ENCODE measurements around the gene SOX5. TPM values are rescaled to one million over a fixed set of nuclear protein-coding genes. Genes with fewer than 3 reads are reported as not detected.

The SOX5 gene
- total RNA-seq, 1 donor from 2014 or later, result 11.1 TPM

- DNase-seq (ENCODE audit: low spot score), result no peak
- Mint-ChIP-seq H3K9me3 (ENCODE audit: low read depth) (peaks cover 9% of the 10 kb centered on the region), H3K4me3 (ENCODE audit: unreplicated experiment) (no peak overlapping the region), H3K36me3 (ENCODE audit: low read depth) (peaks cover 6% of the 10 kb centered on the region), H3K27ac (ENCODE audit: unreplicated experiment) (no peak overlapping the region), H3K4me1 (ENCODE audit: low read depth) (peaks cover 4% of the 10 kb centered on the region), H3K27me3 (ENCODE audit: low read depth) (no peaks in the 10 kb centered on the region)
- TF ChIP-seq CTCF (IDR thresholded peaks at IDR 0.05), result no peak
Observed at GRCh38 chr12:23898121-23898520, 51.3 kb downstream of the SOX5 start.

- Mint-ChIP-seq H3K36me3 (ENCODE audit: low read depth) (peaks cover 4% of the 10 kb centered on the region), H3K27me3 (ENCODE audit: low read depth) (no peaks in the 10 kb centered on the region), H3K4me3 (ENCODE audit: unreplicated experiment) (no peak overlapping the region), H3K27ac (ENCODE audit: unreplicated experiment) (no peak overlapping the region), H3K4me1 (ENCODE audit: low read depth) (peaks cover 4% of the 10 kb centered on the region), H3K9me3 (ENCODE audit: low read depth) (peaks cover 3% of the 10 kb centered on the region)
- no peak for TF ChIP-seq CTCF (IDR thresholded peaks at IDR 0.05)
- DNase-seq (ENCODE audit: low spot score), result no peak
Observed at GRCh38 chr12:23895792-23896218, 53.7 kb downstream of the SOX5 start.

GRCh38 chr12:23893611-23894010 is 55.9 kb downstream of the SOX5 start:
- H3K4me1 Mint-ChIP-seq (ENCODE audit: low read depth), result peaks cover 4% of the 10 kb centered on the region
- no peak for TF ChIP-seq CTCF (IDR thresholded peaks at IDR 0.05)
- peaks cover 2% of the 10 kb centered on the region for H3K9me3 Mint-ChIP-seq (ENCODE audit: low read depth)
- H3K27me3 Mint-ChIP-seq (ENCODE audit: low read depth), result no peaks in the 10 kb centered on the region
- peaks cover 4% of the 10 kb centered on the region for H3K36me3 Mint-ChIP-seq (ENCODE audit: low read depth)
- no peak overlapping the region for H3K4me3 Mint-ChIP-seq (ENCODE audit: unreplicated experiment)
- H3K27ac Mint-ChIP-seq (ENCODE audit: unreplicated experiment), result no peak overlapping the region
- no peak for DNase-seq (ENCODE audit: low spot score)

DNA sequence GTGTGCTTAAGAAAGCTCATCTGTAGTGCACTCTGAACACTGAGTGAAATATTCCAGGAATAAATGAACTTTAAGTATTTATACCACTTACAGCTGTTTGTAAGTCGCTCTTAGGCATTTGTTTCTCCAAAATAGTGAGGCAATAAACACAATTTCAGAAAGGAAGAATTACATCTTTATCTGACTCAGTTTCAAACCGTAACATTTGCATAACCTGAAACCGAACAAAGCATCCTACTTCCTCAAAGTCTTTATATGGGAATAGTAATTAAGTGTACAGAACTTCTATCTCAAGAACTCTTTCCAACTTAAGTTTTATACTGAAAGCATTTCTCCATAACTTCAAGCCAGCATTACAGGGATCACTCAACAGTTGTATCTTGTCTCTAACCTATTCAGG is 58.4 kb downstream of the SOX5 start:
- Mint-ChIP-seq H3K4me3 (ENCODE audit: unreplicated experiment) (no peak overlapping the region), H3K36me3 (ENCODE audit: low read depth) (peaks cover 4% of the 10 kb centered on the region), H3K4me1 (ENCODE audit: low read depth) (peaks cover 19% of the 10 kb centered on the region), H3K9me3 (ENCODE audit: low read depth) (peaks cover 2% of the 10 kb centered on the region), H3K27ac (ENCODE audit: unreplicated experiment) (no peak overlapping the region), H3K27me3 (ENCODE audit: low read depth) (no peaks in the 10 kb centered on the region)
- TF ChIP-seq CTCF (IDR thresholded peaks at IDR 0.05), result no peak
- no peak for DNase-seq (ENCODE audit: low spot score)

- Mint-ChIP-seq H3K4me3 (ENCODE audit: unreplicated experiment) (no peak overlapping the region), H3K27me3 (ENCODE audit: low read depth) (no peaks in the 10 kb centered on the region), H3K36me3 (ENCODE audit: low read depth) (peaks cover 4% of the 10 kb centered on the region), H3K4me1 (ENCODE audit: low read depth) (peaks cover 19% of the 10 kb centered on the region), H3K27ac (ENCODE audit: unreplicated experiment) (no peak overlapping the region), H3K9me3 (ENCODE audit: low read depth) (peaks cover 2% of the 10 kb centered on the region)
- DNase-seq (ENCODE audit: low spot score), result no peak
- TF ChIP-seq CTCF (IDR thresholded peaks at IDR 0.05), result no peak
Observed at GRCh38 chr12:23889069-23889440, 60.4 kb downstream of the SOX5 start.

All from chondrocyte (in vitro differentiated cells).